ENCODE measurements around the gene IVNS1ABP.
A peak's percentile ranks its signal among the peaks of the same experiment; 100 is the strongest.

The IVNS1ABP gene

DNA sequence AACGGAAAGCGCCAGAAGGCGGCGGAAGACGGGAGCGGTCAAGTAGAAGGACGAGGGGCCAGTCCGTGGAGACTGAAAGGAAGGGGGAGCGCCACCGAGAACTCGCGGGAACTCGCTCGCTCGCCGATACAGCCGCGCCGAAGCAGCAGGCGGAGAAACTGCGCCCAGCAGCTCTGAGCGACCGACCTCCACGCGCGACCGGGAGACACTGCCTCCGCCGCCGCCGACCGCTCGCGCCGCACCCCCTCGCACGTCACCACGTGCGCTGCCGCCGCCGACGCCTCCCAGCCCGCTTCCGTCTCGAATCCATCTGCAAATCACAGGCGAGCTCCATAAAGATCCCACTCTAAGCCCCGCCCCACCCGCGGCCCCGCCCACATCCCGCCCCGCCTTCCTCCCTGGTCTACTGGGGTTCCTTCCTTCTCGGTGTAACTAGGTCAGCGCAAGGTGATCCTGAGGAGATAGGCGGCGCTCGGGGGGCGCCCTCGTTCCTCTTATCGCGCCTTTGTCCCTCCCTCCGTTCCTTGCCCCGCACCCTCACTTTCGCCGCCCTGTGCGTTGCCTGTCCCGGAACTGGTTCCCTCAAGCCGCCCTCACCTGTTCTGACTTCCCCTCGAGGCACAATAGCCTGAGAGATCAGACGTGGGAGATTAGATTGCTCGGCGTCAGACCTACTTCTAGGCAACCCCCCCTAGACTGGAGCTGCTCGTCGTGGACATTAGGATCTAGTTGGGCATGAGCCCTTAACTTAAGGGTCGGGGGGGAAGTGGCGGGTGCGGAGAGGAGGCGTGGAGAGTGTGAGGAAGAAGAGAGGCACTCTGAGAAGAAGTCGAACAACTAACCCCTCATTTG, at the start of gene IVNS1ABP:
Gene IVNS1ABP, minus strand, starts transcription at position 210 of the 852 bp plus-strand sequence. CDS start 7,750 bp downstream, outside the sequence.
- TF ChIP-seq, protein P1, sequence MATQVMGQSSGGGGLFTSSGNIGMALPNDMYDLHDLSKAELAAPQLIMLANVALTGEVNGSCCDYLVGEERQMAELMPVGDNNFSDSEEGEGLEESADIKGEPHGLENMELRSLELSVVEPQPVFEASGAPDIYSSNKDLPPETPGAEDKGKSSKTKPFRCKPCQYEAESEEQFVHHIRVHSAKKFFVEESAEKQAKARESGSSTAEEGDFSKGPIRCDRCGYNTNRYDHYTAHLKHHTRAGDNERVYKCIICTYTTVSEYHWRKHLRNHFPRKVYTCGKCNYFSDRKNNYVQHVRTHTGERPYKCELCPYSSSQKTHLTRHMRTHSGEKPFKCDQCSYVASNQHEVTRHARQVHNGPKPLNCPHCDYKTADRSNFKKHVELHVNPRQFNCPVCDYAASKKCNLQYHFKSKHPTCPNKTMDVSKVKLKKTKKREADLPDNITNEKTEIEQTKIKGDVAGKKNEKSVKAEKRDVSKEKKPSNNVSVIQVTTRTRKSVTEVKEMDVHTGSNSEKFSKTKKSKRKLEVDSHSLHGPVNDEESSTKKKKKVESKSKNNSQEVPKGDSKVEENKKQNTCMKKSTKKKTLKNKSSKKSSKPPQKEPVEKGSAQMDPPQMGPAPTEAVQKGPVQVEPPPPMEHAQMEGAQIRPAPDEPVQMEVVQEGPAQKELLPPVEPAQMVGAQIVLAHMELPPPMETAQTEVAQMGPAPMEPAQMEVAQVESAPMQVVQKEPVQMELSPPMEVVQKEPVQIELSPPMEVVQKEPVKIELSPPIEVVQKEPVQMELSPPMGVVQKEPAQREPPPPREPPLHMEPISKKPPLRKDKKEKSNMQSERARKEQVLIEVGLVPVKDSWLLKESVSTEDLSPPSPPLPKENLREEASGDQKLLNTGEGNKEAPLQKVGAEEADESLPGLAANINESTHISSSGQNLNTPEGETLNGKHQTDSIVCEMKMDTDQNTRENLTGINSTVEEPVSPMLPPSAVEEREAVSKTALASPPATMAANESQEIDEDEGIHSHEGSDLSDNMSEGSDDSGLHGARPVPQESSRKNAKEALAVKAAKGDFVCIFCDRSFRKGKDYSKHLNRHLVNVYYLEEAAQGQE (IDR thresholded peaks at IDR 0.05; ENCODE audit: low read depth), result 0 out of 2 replicates have a peak, but pooled peaks have one; percentile 7
- TF ChIP-seq RAD21 (IDR thresholded peaks at IDR 0.05; ENCODE audit: low read depth), result peak; percentile 62
- TF ChIP-seq, protein P2, sequence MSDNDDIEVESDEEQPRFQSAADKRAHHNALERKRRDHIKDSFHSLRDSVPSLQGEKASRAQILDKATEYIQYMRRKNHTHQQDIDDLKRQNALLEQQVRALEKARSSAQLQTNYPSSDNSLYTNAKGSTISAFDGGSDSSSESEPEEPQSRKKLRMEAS (IDR thresholded peaks at IDR 0.05), result peak; percentile 96
- TF ChIP-seq NFIC (IDR thresholded peaks at IDR 0.05), result no peak
- peak; percentile 44; the same call in 1 of the 2 replicates for TF ChIP-seq TCF12 (IDR thresholded peaks at IDR 0.05; ENCODE audit: low read depth)
- TF ChIP-seq, protein P3, sequence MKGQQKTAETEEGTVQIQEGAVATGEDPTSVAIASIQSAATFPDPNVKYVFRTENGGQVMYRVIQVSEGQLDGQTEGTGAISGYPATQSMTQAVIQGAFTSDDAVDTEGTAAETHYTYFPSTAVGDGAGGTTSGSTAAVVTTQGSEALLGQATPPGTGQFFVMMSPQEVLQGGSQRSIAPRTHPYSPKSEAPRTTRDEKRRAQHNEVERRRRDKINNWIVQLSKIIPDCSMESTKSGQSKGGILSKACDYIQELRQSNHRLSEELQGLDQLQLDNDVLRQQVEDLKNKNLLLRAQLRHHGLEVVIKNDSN (IDR thresholded peaks at IDR 0.05), result peak; percentile 77
- peak; percentile 52; the same call in 1 of the 2 replicates for TF ChIP-seq CREB1 (IDR thresholded peaks at IDR 0.05; ENCODE audit: low read depth)
- TF ChIP-seq TAF1 (IDR thresholded peaks at IDR 0.05; ENCODE audit: low read depth), result peak; percentile 93
- peak; percentile 8 for TF ChIP-seq EP300 (IDR thresholded peaks at IDR 0.05; ENCODE audit: borderline replicate concordance)
- TF ChIP-seq FOXM1 (IDR thresholded peaks at IDR 0.05; ENCODE audit: borderline replicate concordance, low read depth), result no peak

GRCh38 chr1:185365951-185366350, 48.9 kb upstream of the IVNS1ABP start:
- TF ChIP-seq YY1 (IDR thresholded peaks at IDR 0.05; ENCODE audit: low read depth), result no peak
- no peak for TF ChIP-seq TEAD4 (IDR thresholded peaks at IDR 0.05)
- TF ChIP-seq ZBTB7A (IDR thresholded peaks at IDR 0.05; ENCODE audit: low read depth), result no peak
- no peak for TF ChIP-seq FOXM1 (IDR thresholded peaks at IDR 0.05; ENCODE audit: borderline replicate concordance, low read depth)
- TF ChIP-seq, protein P1 (IDR thresholded peaks at IDR 0.05; ENCODE audit: low read depth), result no peak
- no peak for TF ChIP-seq CEBPB (IDR thresholded peaks at IDR 0.05)
- TF ChIP-seq TCF12 (IDR thresholded peaks at IDR 0.05; ENCODE audit: low read depth), result no peak
- TF ChIP-seq EGR1 (IDR thresholded peaks at IDR 0.05), result no peak

DNA sequence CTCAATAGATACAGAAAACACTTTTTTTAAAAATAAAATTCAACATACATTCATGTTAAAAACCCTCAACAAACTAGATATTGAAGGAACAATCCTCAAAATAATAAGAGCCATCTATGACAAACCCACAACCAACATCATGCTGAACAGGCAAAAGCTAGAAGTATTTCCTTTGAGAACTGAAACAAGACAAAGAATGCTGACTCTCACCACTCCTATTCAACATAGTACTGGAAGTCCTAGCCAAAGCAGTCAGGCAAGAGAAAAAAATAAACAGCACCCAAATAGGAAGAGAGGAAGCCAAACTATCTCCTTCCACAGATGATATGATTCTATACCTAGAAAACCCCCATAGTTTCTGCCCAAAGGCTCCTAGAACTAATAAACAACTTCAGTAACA, 46.2 kb upstream of the IVNS1ABP start:
- no peak for TF ChIP-seq NFIC (IDR thresholded peaks at IDR 0.05)
- no peak for TF ChIP-seq ZBTB7A (IDR thresholded peaks at IDR 0.05; ENCODE audit: low read depth)
- no peak for TF ChIP-seq RAD21 (IDR thresholded peaks at IDR 0.05; ENCODE audit: low read depth)
- no peak for TF ChIP-seq TCF12 (IDR thresholded peaks at IDR 0.05; ENCODE audit: low read depth)
- no peak for TF ChIP-seq TEAD4 (IDR thresholded peaks at IDR 0.05)
- TF ChIP-seq, protein P2 (IDR thresholded peaks at IDR 0.05), result no peak
- no peak for TF ChIP-seq TAF1 (IDR thresholded peaks at IDR 0.05; ENCODE audit: low read depth)
- TF ChIP-seq EP300 (IDR thresholded peaks at IDR 0.05; ENCODE audit: borderline replicate concordance), result no peak
- TF ChIP-seq CEBPB (IDR thresholded peaks at IDR 0.05), result no peak
- TF ChIP-seq, protein P3 (IDR thresholded peaks at IDR 0.05), result no peak
- TF ChIP-seq EGR1 (IDR thresholded peaks at IDR 0.05), result no peak
- TF ChIP-seq CREB1 (IDR thresholded peaks at IDR 0.05; ENCODE audit: low read depth), result no peak

DNA sequence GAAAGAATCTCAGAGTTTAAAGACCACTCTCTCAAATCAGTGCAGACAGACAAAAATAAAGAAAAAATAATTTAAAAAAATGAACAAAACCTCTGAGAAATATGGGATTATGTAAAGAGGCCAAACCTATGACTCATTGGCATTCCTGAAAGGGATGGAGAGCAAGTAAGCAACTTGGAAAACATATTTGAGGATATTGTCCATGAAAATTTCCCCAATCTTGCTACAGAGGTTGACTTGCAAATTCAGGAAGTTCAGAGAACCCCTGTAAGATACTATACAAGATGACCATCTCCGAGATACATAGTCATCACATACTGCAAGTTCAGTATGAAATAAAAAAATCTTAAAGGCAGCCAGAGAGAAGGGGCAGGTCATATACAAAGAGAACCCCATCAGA, 43.7 kb upstream of the IVNS1ABP start:
- TF ChIP-seq CEBPB (IDR thresholded peaks at IDR 0.05), result no peak

DNA sequence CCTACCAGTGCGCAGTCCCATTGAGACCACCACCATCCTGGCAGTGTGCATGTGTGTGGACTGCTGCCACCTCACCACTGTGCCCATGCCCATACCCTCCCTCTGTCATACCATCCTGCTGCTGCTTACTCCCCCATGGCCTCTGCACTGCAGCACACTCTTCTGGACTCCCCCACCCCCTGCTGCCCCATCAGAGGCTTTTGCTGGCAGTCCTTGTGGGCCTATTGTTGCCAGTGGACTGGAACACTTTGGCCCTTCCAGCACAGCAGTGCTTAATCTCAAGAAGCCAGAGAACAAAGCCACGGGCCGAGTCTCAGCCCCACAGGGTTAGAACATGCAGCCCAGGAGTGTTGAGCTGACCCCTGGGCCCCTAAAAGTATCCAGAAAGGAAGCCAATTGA, 41.9 kb upstream of the IVNS1ABP start:
- TF ChIP-seq YY1 (IDR thresholded peaks at IDR 0.05; ENCODE audit: low read depth), result no peak
- TF ChIP-seq TEAD4 (IDR thresholded peaks at IDR 0.05), result 0 out of 2 replicates have a peak, but pooled peaks have one; percentile 9
- TF ChIP-seq, protein P1 (IDR thresholded peaks at IDR 0.05; ENCODE audit: low read depth), result no peak
- TF ChIP-seq TCF12 (IDR thresholded peaks at IDR 0.05; ENCODE audit: low read depth), result peak; percentile 59; the same call in 1 of the 2 replicates
- peak; percentile 67 for TF ChIP-seq NFIC (IDR thresholded peaks at IDR 0.05)
- TF ChIP-seq, protein P3 (IDR thresholded peaks at IDR 0.05), result no peak
- 0 out of 2 replicates have a peak, but pooled peaks have one; percentile 30 for TF ChIP-seq ZBTB7A (IDR thresholded peaks at IDR 0.05; ENCODE audit: low read depth)
- TF ChIP-seq, protein P2 (IDR thresholded peaks at IDR 0.05), result no peak
- no peak for TF ChIP-seq TAF1 (IDR thresholded peaks at IDR 0.05; ENCODE audit: low read depth)
- peak; percentile 59; the same call in 1 of the 2 replicates for TF ChIP-seq EP300 (IDR thresholded peaks at IDR 0.05; ENCODE audit: borderline replicate concordance)
- no peak for TF ChIP-seq FOXM1 (IDR thresholded peaks at IDR 0.05; ENCODE audit: borderline replicate concordance, low read depth)

Data from Ishikawa (cell line).